ENCODE results near the gene CCDC184. TPM values are rescaled to one million over a fixed set of nuclear protein-coding genes. Genes with fewer than 3 reads are reported as not detected.

The CCDC184 gene
- total RNA-seq, 1 donor from 2014 or later: 0.12 TPM

DNA sequence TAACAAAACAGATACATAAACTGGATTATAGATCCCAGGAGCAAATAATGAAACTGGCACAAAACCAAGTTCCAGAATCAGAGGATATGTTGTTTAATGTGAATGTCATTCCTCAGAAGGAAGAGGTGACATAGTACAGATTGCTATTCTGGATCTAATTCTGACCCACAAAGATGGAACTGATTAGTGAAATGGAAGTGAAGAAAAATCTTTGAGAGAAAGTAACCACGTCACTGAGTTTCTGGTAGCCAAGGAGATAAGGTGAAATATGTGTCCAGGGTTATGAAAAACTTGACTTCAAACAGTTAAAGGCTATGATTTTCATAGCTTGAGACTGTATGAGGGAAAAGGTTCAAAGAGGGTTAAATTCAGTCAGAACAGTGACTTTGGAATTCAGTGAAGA lies 11.4 kb downstream of the CCDC184 start:
- H3K4me3 ChIP-seq (ENCODE audit: low read depth, low read length): no peak overlapping the region
- TF ChIP-seq, protein P1, sequence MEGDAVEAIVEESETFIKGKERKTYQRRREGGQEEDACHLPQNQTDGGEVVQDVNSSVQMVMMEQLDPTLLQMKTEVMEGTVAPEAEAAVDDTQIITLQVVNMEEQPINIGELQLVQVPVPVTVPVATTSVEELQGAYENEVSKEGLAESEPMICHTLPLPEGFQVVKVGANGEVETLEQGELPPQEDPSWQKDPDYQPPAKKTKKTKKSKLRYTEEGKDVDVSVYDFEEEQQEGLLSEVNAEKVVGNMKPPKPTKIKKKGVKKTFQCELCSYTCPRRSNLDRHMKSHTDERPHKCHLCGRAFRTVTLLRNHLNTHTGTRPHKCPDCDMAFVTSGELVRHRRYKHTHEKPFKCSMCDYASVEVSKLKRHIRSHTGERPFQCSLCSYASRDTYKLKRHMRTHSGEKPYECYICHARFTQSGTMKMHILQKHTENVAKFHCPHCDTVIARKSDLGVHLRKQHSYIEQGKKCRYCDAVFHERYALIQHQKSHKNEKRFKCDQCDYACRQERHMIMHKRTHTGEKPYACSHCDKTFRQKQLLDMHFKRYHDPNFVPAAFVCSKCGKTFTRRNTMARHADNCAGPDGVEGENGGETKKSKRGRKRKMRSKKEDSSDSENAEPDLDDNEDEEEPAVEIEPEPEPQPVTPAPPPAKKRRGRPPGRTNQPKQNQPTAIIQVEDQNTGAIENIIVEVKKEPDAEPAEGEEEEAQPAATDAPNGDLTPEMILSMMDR (conservative IDR thresholded peaks at IDR 0.05; ENCODE audit: low read depth, low read length): no peak
- no peak for DNase-seq (ENCODE audit: low read depth)

DNA sequence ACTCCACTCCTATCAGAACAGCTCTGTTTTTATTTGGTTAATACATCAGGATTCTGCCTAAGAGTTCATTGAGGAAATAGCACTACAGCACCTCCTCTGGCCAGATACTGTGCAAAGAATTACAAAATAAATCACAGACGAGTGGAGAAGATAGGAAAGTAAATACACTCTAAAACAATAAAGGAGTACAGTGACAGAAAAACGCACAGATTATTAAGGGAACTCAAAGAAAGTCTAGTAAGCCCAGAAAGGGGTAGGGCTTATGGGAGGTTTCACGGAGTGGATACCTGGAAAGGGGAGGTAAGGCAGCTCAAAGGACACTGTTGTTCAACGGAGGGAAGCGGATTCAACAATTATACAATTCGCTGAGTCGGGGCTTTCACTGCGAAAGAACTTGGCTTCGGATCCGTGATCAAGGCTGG lies 14.1 kb downstream of the CCDC184 start:
- TF ChIP-seq, protein P1 (conservative IDR thresholded peaks at IDR 0.05; ENCODE audit: low read depth, low read length): peak; percentile 62
- peak; percentile 32 for DNase-seq (ENCODE audit: low read depth)
- H3K4me3 ChIP-seq (ENCODE audit: low read depth, low read length): peak overlapping the region; percentile 62

- peak overlapping the region; percentile 62 for H3K4me3 ChIP-seq (ENCODE audit: low read depth, low read length)
- TF ChIP-seq, protein P1 (conservative IDR thresholded peaks at IDR 0.05; ENCODE audit: low read depth, low read length): no peak
- peak; percentile 62 for DNase-seq (ENCODE audit: low read depth)
Observed at GRCh38 chr12:48197971-48198671, 14.7 kb downstream of the CCDC184 start.

DNA sequence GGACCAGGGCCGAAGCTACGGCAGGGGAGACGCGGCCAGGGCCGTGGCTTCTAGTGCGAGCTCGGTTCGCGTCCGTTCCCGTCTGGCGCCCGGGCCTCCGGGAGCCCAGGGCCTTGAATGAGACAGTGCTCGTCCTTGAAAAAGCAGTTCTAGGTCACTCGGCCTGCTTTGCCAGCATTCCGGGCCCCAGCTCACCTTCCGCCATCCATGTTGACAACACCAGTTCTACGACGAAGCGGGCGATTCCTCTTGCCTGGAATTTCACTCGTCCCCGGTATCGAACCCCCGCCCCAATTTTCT lies 15.2 kb downstream of the CCDC184 start:
- DNase-seq (ENCODE audit: low read depth): no peak

DNA sequence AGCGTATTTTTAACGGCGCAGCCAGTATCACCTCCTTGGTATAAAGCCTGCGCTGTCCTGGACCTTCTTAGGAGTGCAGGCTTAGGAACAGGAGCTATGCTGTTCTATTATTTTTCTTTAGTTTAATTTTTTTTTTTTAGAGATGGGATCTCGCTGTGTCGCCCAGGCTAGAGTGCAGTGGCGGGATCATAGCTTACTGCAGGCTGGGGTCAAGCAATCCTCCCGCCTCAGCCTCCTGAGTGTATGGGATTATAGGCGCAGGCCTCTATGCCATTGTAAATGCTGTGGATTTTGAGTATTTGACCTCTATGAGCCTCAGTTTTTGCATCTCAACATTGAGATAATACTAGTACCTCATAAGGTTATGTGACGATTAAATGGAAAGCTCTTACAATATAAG lies 15.5 kb downstream of the CCDC184 start:
- no peak for DNase-seq (ENCODE audit: low read depth)
- H3K4me3 ChIP-seq (ENCODE audit: low read depth, low read length): peak overlapping the region; percentile 62
- TF ChIP-seq, protein P1 (conservative IDR thresholded peaks at IDR 0.05; ENCODE audit: low read depth, low read length): no peak

More for the DNA sequence above, 15.2 kb downstream of the CCDC184 start:
- peak overlapping the region; percentile 62 for H3K4me3 ChIP-seq (ENCODE audit: low read depth, low read length)
- TF ChIP-seq, protein P1 (conservative IDR thresholded peaks at IDR 0.05; ENCODE audit: low read depth, low read length): no peak

GRCh38 chr12:48199774-48200221 lies 16.4 kb downstream of the CCDC184 start:
- TF ChIP-seq, protein P1 (conservative IDR thresholded peaks at IDR 0.05; ENCODE audit: low read depth, low read length): no peak
- DNase-seq (ENCODE audit: low read depth): no peak
- H3K4me3 ChIP-seq (ENCODE audit: low read depth, low read length): no peak overlapping the region

DNA sequence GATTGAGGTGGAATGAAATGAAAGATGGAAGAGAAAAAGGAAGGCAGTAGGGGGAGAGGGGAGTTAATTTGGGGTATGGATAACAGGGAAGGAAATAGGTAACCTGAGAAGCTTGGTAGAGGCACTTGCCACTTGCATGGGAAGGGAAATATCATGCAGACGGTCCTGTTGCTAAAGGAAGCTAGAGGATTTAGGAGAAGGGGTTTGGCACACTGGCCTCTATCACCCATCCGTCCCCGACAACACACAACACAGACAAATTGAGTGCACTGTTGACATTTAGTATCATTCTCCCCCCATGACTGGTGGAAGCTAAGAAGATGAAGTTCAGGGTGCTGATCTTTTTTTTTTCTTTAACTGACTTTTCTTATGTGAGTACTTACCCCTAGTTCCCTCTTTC lies 17.6 kb downstream of the CCDC184 start:
- no peak overlapping the region for H3K4me3 ChIP-seq (ENCODE audit: low read depth, low read length)
- TF ChIP-seq, protein P1 (conservative IDR thresholded peaks at IDR 0.05; ENCODE audit: low read depth, low read length): no peak

More for the DNA sequence above, 17.6 kb downstream of the CCDC184 start:
- no peak for DNase-seq (ENCODE audit: low read depth)

Measured in epithelial cell of proximal tubule (primary cell).